Naive thymus-derived CD4-positive, alpha-beta T cell (primary cell): ENCODE results near the gene KLHL30. TPM values are rescaled to one million over a fixed set of nuclear protein-coding genes. Genes with fewer than 3 reads are reported as not detected.

Experiments
- ATAC-seq: fragments of 150-1000 bp; cut with Tn5 transposase; 2 replicates; pipeline ENCODE4 v1.10.0; 2021; ENCODE audit warnings: mild to moderate bottlenecking, moderate library complexity
- CTCF ChIA-PET: fragments of 350-600 bp; sonication (Branson Sonifier 250); formaldehyde crosslinking; loops from one replicate; lab custom pipeline; 2021; ENCODE audit warnings: antibody characterized with exemption; lab: Charles Lee
- POLR2A ChIA-PET: fragments of 350-600 bp; sonication (Branson Sonifier 250); formaldehyde crosslinking; loops from one replicate; lab custom pipeline; 2021; ENCODE audit warnings: antibody characterized with exemption, inconsistent platforms; lab: Charles Lee
- DNase-seq, 9 donors: peaks; one replicate each; pipeline versions ENCODE4 v3.0.0 to v3.0.0-alpha.2; 2020 to 2022; ENCODE audit warnings: mixed read lengths in 1 of 9
- H3K27ac ChIP-seq: one replicate; pipeline ENCODE4 v1.7.0; 2013; ENCODE audit warnings: mild to moderate bottlenecking, low read depth, low read length, moderate library complexity
- H3K27me3 ChIP-seq, 2 donors: one replicate each; pipeline ENCODE4 v1.7.0; 2013; ENCODE audit warnings: low read length in 2 of 2, mild to moderate bottlenecking in 2 of 2, moderate library complexity in 2 of 2; ENCODE audit not compliant: control insufficient read depth in 2 of 2, insufficient read depth in 2 of 2
- H3K36me3 ChIP-seq, 3 experiments: 1 replicate in 2 of 3; 2 replicates in 1 of 3; pipeline ENCODE4 v1.7.0; 2013; ENCODE audit warnings: low read length in 3 of 3, mild to moderate bottlenecking in 3 of 3, moderate library complexity in 1 of 3; ENCODE audit not compliant: insufficient read depth in 3 of 3, control insufficient read depth in 2 of 3
- H3K4me1 ChIP-seq, 2 donors: one replicate each; pipeline ENCODE4 v1.7.0; 2013; ENCODE audit warnings: low read length in 2 of 2, mild to moderate bottlenecking in 2 of 2, moderate library complexity in 1 of 2; ENCODE audit not compliant: control insufficient read depth in 2 of 2, insufficient read depth in 2 of 2
- H3K4me3 ChIP-seq: 2 replicates; pipeline ENCODE4 v1.7.0; 2013; ENCODE audit warnings: mild to moderate bottlenecking, low read length
- H3K9me3 ChIP-seq, 3 experiments: 1 replicate in 2 of 3; 2 replicates in 1 of 3; pipeline ENCODE4 v1.7.0; 2013; ENCODE audit warnings: low read length in 3 of 3; ENCODE audit not compliant: control insufficient read depth in 2 of 3
- H3K27ac Mint-ChIP-seq, 9 donors: one replicate each; pipeline ENCODE4 v1.8.0; 2020 to 2022; ENCODE audit warnings: mixed read lengths in 9 of 9, mild to moderate bottlenecking in 8 of 9, moderate library complexity in 5 of 9, inconsistent platforms in 2 of 9
- H3K27me3 Mint-ChIP-seq, 5 donors: one replicate each; pipeline ENCODE4 v1.8.0; 2021 to 2022; ENCODE audit warnings: mixed read lengths in 5 of 5, mild to moderate bottlenecking in 1 of 5
- H3K36me3 Mint-ChIP-seq, 5 donors: one replicate each; pipeline ENCODE4 v1.8.0; 2020 to 2022; ENCODE audit warnings: mixed read lengths in 5 of 5, mild to moderate bottlenecking in 3 of 5, inconsistent platforms in 1 of 5
- H3K4me1 Mint-ChIP-seq, 7 donors: one replicate each; pipeline ENCODE4 v1.8.0; 2020 to 2022; ENCODE audit warnings: mixed read lengths in 7 of 7, mild to moderate bottlenecking in 3 of 7, inconsistent platforms in 1 of 7
- H3K4me3 Mint-ChIP-seq, 10 donors: one replicate each; pipeline ENCODE4 v1.8.0; 2020 to 2022; ENCODE audit warnings: mild to moderate bottlenecking in 10 of 10, mixed read lengths in 10 of 10, moderate library complexity in 6 of 10, inconsistent platforms in 2 of 10
- H3K9me3 Mint-ChIP-seq, 11 donors: one replicate each; pipeline ENCODE4 v1.8.0; 2020 to 2022; ENCODE audit warnings: mixed read lengths in 11 of 11, mild to moderate bottlenecking in 4 of 11, inconsistent platforms in 1 of 11, moderate library complexity in 1 of 11
- intact Hi-C, 2 donors: fragments of 100-400 bp; cut with micrococcal nuclease; formaldehyde crosslinking; loops; one replicate each; pipeline ENCODE4 v1.15.1; 2023
- polyA plus RNA-seq, 2 donors: library from polyadenylated mRNA; unstranded; fragments of 300-500 nt; fragmentation: Illumina TruSeq; gene quantifications; one replicate each; pipeline ENCODE4 v1.2.3, GENCODE V29; 2021
- total RNA-seq, 6 experiments: library from RNA in 5 of 6; stranded (reverse) in 5 of 6; gene quantifications; 1 replicate in 5 of 6; 2 replicates in 1 of 6; pipeline ENCODE4 v1.2.3 and lab custom pipeline; 2021 to 2026

Gene KLHL30
- total and polyA plus RNA-seq, 7 experiments from 2014 or later, result not detected

DNA sequence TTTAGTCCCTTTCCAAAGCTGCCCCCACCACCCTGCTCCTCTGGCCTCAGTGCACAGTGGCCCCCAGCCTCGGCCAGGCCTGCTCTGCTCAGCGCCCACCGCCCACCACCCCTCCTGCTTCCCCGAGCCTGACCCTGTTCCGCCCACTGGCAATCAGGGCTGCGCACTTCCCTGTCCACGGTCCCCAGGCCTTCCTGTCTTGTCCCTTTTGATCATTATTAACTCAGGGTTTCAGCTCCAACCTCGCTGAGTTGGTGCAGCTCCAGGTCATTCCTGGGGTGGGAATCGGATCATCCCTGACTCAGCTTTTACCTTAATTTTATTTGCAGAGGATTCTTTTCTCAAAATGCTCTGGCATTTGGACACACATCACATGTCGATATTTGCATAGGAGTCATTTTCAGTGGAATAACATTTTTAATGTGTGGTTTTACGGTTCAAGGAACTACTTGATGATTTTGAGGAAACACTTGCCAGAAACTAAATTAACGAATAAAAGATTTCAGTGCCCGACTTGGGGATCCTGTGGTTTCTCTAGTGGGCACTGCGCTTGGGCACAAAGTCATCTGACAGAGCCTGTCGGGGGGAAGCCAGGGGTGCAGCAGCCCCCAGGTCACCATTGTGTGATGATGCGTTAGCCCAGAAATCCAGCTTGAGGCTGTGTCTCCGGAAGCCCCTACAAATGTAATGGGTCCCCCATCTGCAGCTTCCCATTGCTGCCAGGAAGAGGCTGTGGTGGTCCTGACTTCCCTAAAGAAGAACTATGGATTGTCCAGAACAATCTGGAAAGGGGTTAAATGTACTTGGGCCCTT is 39.4 kb upstream of the KLHL30 start:
- H3K4me3 ChIP-seq, result no peak overlapping the region
- H3K36me3 ChIP-seq, result no peaks in the 10 kb centered on the region
- Mint-ChIP-seq H3K4me1 (peaks cover 0 to 4% (median 0%) of the 10 kb centered on the region in 7 donors), H3K9me3 (no peaks in the 10 kb centered on the region), H3K27me3 (no peaks in the 10 kb centered on the region), H3K36me3 (peaks cover 0 to 10% (median 0%) of the 10 kb centered on the region in 5 donors), H3K4me3 (no peak overlapping the region), H3K27ac (peak overlapping the region in 2 of 9 donors; percentile 15 to 25)
- H3K27me3 ChIP-seq, result no peaks in the 10 kb centered on the region
- ChIA-PET CTCF (no interaction called here), POLR2A (no interaction called here)
- no peak overlapping the region for H3K27ac ChIP-seq
- DNase-seq (peak in 2 of 9 donors; percentile 1 to 20), ATAC-seq (no peak)
- intact Hi-C loops, result no loop called here
- H3K4me1 ChIP-seq, result no peaks in the 10 kb centered on the region
- no peaks in the 10 kb centered on the region for H3K9me3 ChIP-seq

GRCh38 chr2:238099714-238100048 is 38.8 kb upstream of the KLHL30 start:
- CTCF ChIA-PET, result no interaction called here
- no peaks in the 10 kb centered on the region for H3K9me3 Mint-ChIP-seq

GRCh38 chr2:238100049-238100820 is 38.2 kb upstream of the KLHL30 start, which contains the start of gene ESPNL:
Gene ESPNL (plus strand): TSS chr2:238100340. CDS start chr2:238100420, 80 bp downstream.
- DNase-seq, result peak in 1 of 9 donors; percentile 3
- no peak within 1 kb of the TSS for H3K4me3 ChIP-seq
- POLR2A ChIA-PET, result interaction anchor here (0.7 kb wide), 1 partner anchor 131 kb away, joined by 4 read pairs; no protein-coding TSS in a partner anchor

More at GRCh38 chr2:238099714-238100048, 38.8 kb upstream of the KLHL30 start:
- Mint-ChIP-seq H3K27ac (no peak overlapping the region), H3K4me3 (no peak overlapping the region), H3K36me3 (peaks cover 0 to 10% (median 0%) of the 10 kb centered on the region in 5 donors), H3K27me3 (no peaks in the 10 kb centered on the region), H3K4me1 (peaks cover 0 to 4% (median 0%) of the 10 kb centered on the region in 7 donors)
- Histone ChIP-seq H3K4me3 (no peak overlapping the region), H3K36me3 (no peaks in the 10 kb centered on the region), H3K9me3 (no peaks in the 10 kb centered on the region), H3K27ac (no peak overlapping the region), H3K27me3 (no peaks in the 10 kb centered on the region), H3K4me1 (no peaks in the 10 kb centered on the region)
- no peak for ATAC-seq
- DNase-seq, result peak in 2 of 9 donors; percentile 2 to 20
- intact Hi-C loops, result no loop called here
- POLR2A ChIA-PET, result interaction anchor here (0.7 kb wide), 1 partner anchor 130 kb away, joined by 4 read pairs; no protein-coding TSS in a partner anchor

GRCh38 chr2:238100821-238101771 is 37.4 kb upstream of the KLHL30 start:
- no peaks in the 10 kb centered on the region for H3K9me3 Mint-ChIP-seq
- peak in 1 of 9 donors; percentile 19 for DNase-seq
- H3K27ac Mint-ChIP-seq, result no peak overlapping the region

More at GRCh38 chr2:238100049-238100820, 38.2 kb upstream of the KLHL30 start, which contains the start of gene ESPNL:
- Histone ChIP-seq H3K27ac (no peak within 1 kb of the TSS), H3K4me1 (no peaks in the 10 kb centered on the region), H3K36me3 (no peaks in the 10 kb centered on the region), H3K27me3 (no peaks in the 10 kb centered on the region), H3K9me3 (no peaks in the 10 kb centered on the region)
- intact Hi-C loops, result no loop called here
- H3K27ac Mint-ChIP-seq, result peak within 1 kb of the TSS in 1 of 9 donors; percentile 15
- no peak for ATAC-seq
- H3K4me1 Mint-ChIP-seq, result peaks cover 0 to 4% (median 0%) of the 10 kb centered on the region in 7 donors
- no peaks in the 10 kb centered on the region for H3K27me3 Mint-ChIP-seq
- no peak within 1 kb of the TSS for H3K4me3 Mint-ChIP-seq
- H3K9me3 Mint-ChIP-seq, result no peaks in the 10 kb centered on the region
- CTCF ChIA-PET, result no interaction called here
- H3K36me3 Mint-ChIP-seq, result peaks cover 0 to 7% (median 0%) of the 10 kb centered on the region in 5 donors

GRCh38 chr2:238101891-238102841 is 36.3 kb upstream of the KLHL30 start:
- no peaks in the 10 kb centered on the region for H3K4me1 ChIP-seq

More at GRCh38 chr2:238100821-238101771, 37.4 kb upstream of the KLHL30 start:
- no peak for ATAC-seq
- Histone ChIP-seq H3K27me3 (no peaks in the 10 kb centered on the region), H3K9me3 (no peaks in the 10 kb centered on the region), H3K27ac (no peak overlapping the region), H3K36me3 (no peaks in the 10 kb centered on the region), H3K4me1 (no peaks in the 10 kb centered on the region), H3K4me3 (no peak overlapping the region)
- ChIA-PET POLR2A (no interaction called here), CTCF (interaction anchor here (0.7 to 1.3 kb wide), 2 partner anchors 178 to 1751 kb away, joined by 3 to 4 read pairs; no protein-coding TSS in a partner anchor)
- Mint-ChIP-seq H3K27me3 (no peaks in the 10 kb centered on the region), H3K4me1 (peaks cover 0 to 4% (median 0%) of the 10 kb centered on the region in 7 donors), H3K36me3 (peaks cover 0 to 5% (median 0%) of the 10 kb centered on the region in 5 donors), H3K4me3 (no peak overlapping the region)
- intact Hi-C loops, result no loop called here

More at GRCh38 chr2:238101891-238102841, 36.3 kb upstream of the KLHL30 start:
- Mint-ChIP-seq H3K27ac (no peak overlapping the region), H3K4me3 (no peak overlapping the region), H3K27me3 (no peaks in the 10 kb centered on the region), H3K36me3 (peaks cover 0 to 5% (median 0%) of the 10 kb centered on the region in 5 donors), H3K4me1 (peaks cover 0 to 4% (median 0%) of the 10 kb centered on the region in 7 donors), H3K9me3 (no peaks in the 10 kb centered on the region)
- DNase-seq (peak in 1 of 9 donors; percentile 20), ATAC-seq (no peak)
- Histone ChIP-seq H3K27ac (no peak overlapping the region), H3K27me3 (no peaks in the 10 kb centered on the region), H3K4me3 (no peak overlapping the region), H3K9me3 (no peaks in the 10 kb centered on the region), H3K36me3 (no peaks in the 10 kb centered on the region)
- intact Hi-C loops, result no loop called here
- CTCF ChIA-PET, result interaction anchor here (0.7 to 1.3 kb wide), 2 partner anchors 179 to 1753 kb away, joined by 3 to 4 read pairs; no protein-coding TSS in a partner anchor
- POLR2A ChIA-PET, result no interaction called here
